ENCODE measurements around the gene RNF11.
A peak's percentile ranks its signal among the peaks of the same experiment; 100 is the strongest.

RNF11 gene

GRCh38 chr1:51237351-51238033, 1.4 kb downstream of the RNF11 start:
- H3K27ac ChIP-seq: peak overlapping the region; percentile 96
- H3K4me1 ChIP-seq (ENCODE audit: control insufficient read depth in 1 of 2, insufficient read depth in 1 of 2, low read depth in 1 of 2, low read length in 1 of 2): peaks cover 57 to 60% of the 10 kb centered on the region in 2 experiments
- no peak for TF ChIP-seq CTCF (IDR thresholded peaks at IDR 0.05)
- H3K9me3 ChIP-seq: no peaks in the 10 kb centered on the region
- no peaks in the 10 kb centered on the region for H3K36me3 ChIP-seq
- peak overlapping the region; percentile 74 to 95 for H3K4me3 ChIP-seq (ENCODE audit: low read depth in 1 of 2, low read length in 1 of 2)
- no peaks in the 10 kb centered on the region for H3K27me3 ChIP-seq

GRCh38 chr1:51238034-51238403, 1.9 kb downstream of the RNF11 start:
- peak overlapping the region; percentile 74 to 95 for H3K4me3 ChIP-seq (ENCODE audit: low read depth in 1 of 2, low read length in 1 of 2)

DNA sequence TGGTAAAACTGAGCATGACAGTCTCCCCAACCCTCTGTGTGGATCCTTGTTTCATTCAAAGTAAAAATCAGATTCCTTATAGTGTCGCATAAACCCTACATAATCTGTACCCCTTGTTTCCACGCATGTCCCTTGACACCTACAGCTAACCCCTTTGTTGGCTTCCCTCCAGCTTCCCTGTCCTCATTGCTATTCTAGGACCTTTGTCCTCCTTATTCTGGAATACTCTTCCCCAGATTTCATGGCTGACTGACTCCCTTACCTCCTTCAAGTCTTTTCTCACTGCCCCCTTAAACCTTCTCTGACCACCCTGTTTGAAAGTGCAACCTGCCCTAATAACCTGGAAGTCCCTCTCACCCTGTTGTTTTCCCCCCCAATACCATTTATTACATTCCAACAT, 4.0 kb downstream of the RNF11 start:
- Histone ChIP-seq H3K4me1 (ENCODE audit: control insufficient read depth in 1 of 2, insufficient read depth in 1 of 2, low read depth in 1 of 2, low read length in 1 of 2) (peaks cover 46 to 51% of the 10 kb centered on the region in 2 experiments), H3K36me3 (peaks cover 4% of the 10 kb centered on the region), H3K4me3 (ENCODE audit: low read depth in 1 of 2, low read length in 1 of 2) (no peak overlapping the region), H3K9me3 (no peaks in the 10 kb centered on the region), H3K27ac (no peak overlapping the region), H3K27me3 (no peaks in the 10 kb centered on the region)
- no peak for TF ChIP-seq CTCF (IDR thresholded peaks at IDR 0.05)

More at GRCh38 chr1:51238034-51238403, 1.9 kb downstream of the RNF11 start:
- Histone ChIP-seq H3K27me3 (no peaks in the 10 kb centered on the region), H3K36me3 (no peaks in the 10 kb centered on the region), H3K4me1 (ENCODE audit: control insufficient read depth in 1 of 2, insufficient read depth in 1 of 2, low read depth in 1 of 2, low read length in 1 of 2) (peaks cover 57 to 60% of the 10 kb centered on the region in 2 experiments), H3K27ac (peak overlapping the region; percentile 41), H3K9me3 (no peaks in the 10 kb centered on the region)
- no peak for TF ChIP-seq CTCF (IDR thresholded peaks at IDR 0.05)

DNA sequence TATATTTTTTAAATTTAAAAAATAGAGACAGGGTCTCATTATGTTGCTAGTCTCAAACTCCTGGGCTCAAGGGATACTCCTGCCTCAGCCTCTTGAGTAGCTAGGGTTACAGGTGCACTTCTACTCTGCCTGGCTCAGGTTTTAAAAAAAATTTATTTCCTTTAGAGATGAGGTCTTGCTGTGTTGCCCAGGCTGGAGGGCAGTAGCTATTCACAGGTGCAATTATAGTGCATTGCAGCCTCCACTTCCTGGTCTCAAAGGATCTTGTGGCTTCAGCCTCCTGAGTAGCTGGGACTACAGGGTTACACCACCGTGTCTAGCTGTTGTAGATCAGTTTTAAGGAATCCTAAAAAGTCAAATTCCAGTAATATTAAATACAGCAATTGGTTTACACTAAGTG, 5.0 kb downstream of the RNF11 start:
- Histone ChIP-seq H3K27me3 (no peaks in the 10 kb centered on the region), H3K4me1 (ENCODE audit: control insufficient read depth in 1 of 2, insufficient read depth in 1 of 2, low read depth in 1 of 2, low read length in 1 of 2) (peaks cover 37 to 42% of the 10 kb centered on the region in 2 experiments), H3K27ac (peak overlapping the region; percentile 30), H3K9me3 (no peaks in the 10 kb centered on the region), H3K4me3 (ENCODE audit: low read depth in 1 of 2, low read length in 1 of 2) (no peak overlapping the region), H3K36me3 (peaks cover 4% of the 10 kb centered on the region)
- TF ChIP-seq CTCF (IDR thresholded peaks at IDR 0.05): no peak

DNA sequence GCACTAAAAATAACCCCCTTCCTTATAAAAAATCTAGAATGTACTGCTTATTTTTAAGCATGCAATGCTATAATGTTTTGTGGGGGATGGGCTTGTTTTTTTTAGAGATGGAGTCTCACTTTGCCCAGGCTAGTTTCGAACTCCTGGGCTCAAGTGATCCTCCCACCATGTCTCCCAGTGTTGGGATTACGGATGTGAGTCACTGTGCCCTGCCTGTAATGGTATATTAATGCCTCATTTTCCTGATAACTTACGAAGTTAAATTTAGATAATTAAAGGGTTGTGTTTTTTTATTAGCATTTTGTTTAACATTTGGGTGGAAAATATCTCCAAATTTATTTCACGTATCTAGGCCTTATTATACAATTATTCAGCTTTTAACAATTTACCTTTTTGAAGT, 6.5 kb downstream of the RNF11 start:
- Histone ChIP-seq H3K27me3 (no peaks in the 10 kb centered on the region), H3K9me3 (no peaks in the 10 kb centered on the region), H3K36me3 (peaks cover 4% of the 10 kb centered on the region), H3K4me1 (ENCODE audit: control insufficient read depth in 1 of 2, insufficient read depth in 1 of 2, low read depth in 1 of 2, low read length in 1 of 2) (peaks cover 32 to 39% of the 10 kb centered on the region in 2 experiments), H3K4me3 (ENCODE audit: low read depth in 1 of 2, low read length in 1 of 2) (no peak overlapping the region), H3K27ac (no peak overlapping the region)
- TF ChIP-seq CTCF (IDR thresholded peaks at IDR 0.05): no peak

Measured in neutrophil (primary cell).